Jurkat, Clone E6-1 (cell line): ENCODE measurements around the gene CGREF1.
A peak's percentile ranks its signal among the peaks of the same experiment; 100 is the strongest.

Source experiments
- DNase-seq: peaks from one replicate; pipeline ENCODE4 v3.0.0-alpha.2; 2011; ENCODE audit warnings: low read depth, low spot score
- H3K4me3 ChIP-seq: 2 replicates; pipeline ENCODE4 v1.5.1; 2011; ENCODE audit warnings: mild to moderate bottlenecking, low read length, control low read depth, moderate library complexity

The CGREF1 gene

DNA sequence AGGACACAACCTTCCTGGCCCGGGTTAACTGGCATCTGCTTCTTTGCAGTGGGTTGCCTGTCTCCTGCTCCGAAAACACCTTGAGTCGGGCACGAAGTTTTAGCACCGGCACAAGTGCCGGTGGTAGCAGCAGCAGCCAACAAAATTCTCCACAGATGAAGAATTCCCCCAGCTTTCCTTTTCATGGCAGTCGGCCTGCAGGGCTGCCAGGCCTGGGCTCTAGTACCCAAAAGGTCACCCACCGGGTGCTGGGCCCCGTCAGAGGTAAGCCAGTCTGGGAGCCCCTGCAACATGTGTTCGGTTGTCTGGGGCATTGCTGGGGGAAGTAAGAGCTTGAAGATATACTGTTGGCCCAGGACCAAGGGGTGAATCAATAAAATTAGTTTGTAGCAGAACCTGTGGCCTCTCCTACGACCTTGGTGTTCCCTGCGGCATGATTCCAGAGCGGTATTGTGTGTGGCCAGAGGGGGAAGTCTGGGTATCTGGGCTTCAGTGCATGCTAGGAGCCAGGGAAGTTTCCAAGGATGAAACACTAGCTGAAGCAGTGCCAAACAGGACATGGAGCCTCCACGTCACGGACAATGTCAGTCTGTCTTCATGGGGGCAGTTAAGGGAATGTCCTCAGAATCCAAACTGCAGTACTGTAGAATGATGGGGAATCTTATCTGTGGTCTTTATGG, 59.6 kb downstream of the CGREF1 start:
- DNase-seq = no peak
- H3K4me3 ChIP-seq = no peak overlapping the region

DNA sequence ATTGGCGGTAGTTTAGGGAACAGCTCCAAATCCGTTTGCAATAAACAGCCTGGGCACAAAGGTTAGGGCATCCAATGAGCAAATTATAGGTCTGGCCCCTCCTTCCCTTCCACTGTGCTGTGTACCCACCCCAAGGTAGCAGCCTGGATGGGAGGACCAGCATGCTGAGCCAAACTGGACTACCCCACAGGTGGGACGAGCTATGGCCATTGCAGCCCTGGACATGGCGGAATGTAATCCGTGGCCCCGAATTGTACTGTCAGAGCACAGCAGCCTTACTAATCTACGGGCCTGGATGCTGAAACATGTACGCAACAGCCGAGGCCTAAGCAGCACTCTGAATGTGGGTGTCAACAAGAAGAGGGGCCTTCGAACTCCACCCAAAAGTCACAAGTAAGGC, 60.7 kb downstream of the CGREF1 start:
- no peak overlapping the region for H3K4me3 ChIP-seq
- no peak for DNase-seq

DNA sequence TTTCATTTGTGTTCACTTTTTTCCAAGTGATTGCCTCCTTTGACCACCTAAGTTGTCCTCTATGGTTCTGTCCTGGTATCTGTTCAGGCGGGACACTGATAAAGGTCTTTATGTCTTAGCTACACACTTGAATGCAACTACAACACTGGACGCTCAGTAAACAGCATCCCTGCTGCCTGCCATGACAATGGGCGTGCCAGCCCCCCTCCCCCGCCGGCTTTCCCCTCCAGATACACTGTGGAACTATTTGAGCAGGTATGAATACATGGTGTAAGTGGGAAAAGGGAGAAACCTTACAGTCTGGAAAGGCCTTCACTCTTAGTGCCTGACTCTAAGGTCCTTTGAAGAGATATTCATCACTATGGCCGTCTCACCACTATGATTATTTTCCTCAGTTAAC, 61.7 kb downstream of the CGREF1 start:
- no peak for DNase-seq
- no peak overlapping the region for H3K4me3 ChIP-seq

DNA sequence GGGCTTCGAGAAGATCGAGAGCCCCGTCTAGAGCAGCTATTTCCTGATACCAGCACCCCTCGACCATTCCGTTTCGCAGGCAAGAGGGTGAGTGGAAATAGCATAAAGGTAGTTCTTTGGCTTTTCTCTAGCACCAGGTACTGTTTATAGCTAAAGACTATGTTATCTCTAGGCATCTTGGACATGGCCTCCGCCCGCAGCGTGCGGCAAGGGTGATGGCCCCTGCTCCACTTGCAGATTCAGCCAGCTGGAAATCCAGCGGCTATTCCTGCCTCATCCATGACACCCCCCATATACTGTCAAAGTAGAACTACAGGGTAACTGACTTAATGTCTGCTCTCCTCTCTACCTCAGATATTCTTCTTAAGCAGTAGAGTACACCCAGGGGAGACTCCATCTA, 64.2 kb downstream of the CGREF1 start:
- no peak for DNase-seq
- no peak overlapping the region for H3K4me3 ChIP-seq

DNA sequence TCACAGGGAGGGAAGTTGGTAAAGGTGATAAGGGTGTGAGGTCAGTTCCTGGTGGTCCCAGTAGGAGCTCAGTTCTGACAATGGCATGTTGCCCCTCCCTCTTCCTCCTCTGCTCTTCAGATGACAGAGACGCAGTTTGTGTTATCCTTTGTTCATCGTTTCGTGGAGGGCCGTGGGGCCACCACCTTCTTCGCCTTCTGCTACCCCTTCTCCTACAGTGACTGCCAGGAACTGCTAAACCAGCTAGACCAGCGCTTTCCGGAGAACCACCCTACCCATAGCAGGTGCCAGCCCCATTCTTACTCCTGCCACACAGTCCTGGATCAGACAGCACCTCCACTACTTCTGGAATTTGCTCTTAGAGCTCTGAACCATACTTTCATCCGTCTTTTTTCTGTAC, 65.2 kb downstream of the CGREF1 start:
- no peak for DNase-seq
- H3K4me3 ChIP-seq = no peak overlapping the region

DNA sequence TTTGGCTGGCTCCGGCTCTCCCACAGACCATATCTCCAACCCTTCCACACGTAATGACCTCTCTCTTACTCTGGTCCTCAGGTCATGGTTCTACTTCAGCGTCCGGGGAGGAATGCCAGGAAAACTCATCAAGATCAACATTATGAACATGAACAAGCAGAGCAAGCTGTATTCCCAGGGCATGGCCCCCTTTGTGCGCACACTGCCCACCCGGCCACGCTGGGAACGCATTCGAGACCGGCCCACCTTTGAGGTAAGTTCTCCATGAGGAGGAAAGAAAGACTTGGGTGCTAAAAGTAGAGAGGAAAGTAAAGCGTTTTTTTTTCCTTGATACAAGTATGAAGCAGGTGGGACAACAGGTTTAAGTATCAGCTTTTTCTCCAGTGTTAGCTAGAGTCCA, 65.6 kb downstream of the CGREF1 start:
- no peak overlapping the region for H3K4me3 ChIP-seq

DNA sequence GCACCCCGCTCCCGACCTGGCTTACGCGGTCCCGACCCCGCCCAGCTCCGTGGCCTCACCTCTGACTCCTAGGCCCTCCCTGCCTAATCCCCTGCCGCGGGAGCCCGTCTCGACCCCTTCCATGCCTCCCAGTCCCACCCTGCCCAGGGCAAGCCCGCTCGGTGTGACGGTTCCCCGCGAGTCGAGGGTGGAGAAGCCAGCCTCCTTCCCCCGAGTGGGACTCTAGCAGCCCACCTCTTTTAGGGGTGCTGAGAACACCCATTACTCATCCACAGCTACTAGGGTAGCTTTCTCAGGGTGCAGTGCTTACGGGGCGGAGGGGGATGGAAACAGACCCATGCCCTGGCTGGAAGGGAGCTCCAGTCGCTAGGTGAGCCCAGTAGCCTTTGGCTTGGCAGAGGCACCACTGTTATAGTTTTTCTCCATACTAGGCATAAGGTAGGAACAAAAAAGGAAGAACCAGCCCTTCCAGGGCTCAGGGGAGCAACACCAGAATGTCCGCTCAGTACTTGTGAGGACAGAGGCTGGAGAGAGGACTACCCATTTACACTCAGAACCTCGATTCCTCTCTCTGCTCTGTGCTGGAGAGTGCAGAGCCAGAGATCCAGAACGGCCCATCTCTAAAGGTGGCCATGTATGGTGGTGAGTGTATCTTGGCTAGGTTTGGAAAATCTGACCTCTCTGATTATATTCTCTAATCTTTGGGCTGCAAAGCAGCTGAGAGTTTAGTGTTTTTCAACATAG, 66.9 kb downstream of the CGREF1 start:
- H3K4me3 ChIP-seq = peak overlapping the region; percentile 87
- DNase-seq = no peak

More for the DNA sequence above, 65.6 kb downstream of the CGREF1 start:
- DNase-seq = no peak

DNA sequence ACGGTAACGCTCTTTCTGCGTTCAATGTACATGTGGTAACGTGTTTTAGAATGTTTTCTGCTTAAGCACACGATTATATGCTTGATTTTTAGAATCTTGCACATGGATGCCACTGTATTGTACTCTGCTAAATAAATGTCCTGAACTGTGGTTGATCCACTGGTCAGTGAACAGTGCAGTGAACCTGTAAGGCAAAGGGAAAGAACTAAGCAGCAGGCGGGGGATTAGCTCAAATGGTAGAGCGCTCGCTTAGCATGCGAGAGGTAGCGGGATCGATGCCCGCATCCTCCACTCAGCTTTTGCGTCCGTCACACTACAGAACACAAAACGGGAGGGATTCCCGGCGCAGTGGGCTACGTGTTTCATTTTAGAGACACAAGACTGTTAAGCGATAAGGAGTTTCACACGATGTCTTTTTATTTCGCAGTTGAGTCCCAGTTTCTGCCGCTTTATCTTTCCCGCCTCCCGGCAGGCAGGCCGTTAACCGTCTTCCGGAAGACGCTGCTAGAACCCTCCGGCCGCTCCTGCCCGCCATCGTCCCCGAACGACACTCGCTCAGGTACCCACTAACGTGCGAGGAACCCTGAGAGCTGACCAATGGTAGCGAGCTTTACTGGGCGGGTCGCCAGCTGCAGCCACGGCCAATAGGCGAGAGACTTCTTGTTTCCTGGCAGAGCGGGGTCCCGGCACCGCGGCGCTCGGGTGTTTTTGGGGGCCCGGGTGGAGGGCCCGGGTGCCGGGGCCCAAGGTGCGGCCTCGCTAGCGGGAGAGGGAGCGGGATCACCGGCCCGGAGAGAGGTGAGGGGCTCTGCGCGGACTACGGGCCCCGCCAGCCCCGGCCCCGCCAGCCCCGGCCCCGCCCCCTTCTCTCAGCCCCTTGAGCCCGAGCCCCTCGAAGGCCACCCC, 67.7 kb downstream of the CGREF1 start, which contains the start of gene AGBL5:
Gene AGBL5 (plus strand): TSS at position 673 of the 906 bp plus-strand sequence. CDS start 1,291 bp downstream, outside the sequence.
- peak; percentile 95 for DNase-seq
- peak within 1 kb of the TSS; percentile 87 for H3K4me3 ChIP-seq
